ENCODE data around the gene ZMAT3.

GRCh38 chr3:178982137-178982536, 89.5 kb downstream of the ZMAT3 start:
- TF ChIP-seq TAF1 (IDR thresholded peaks at IDR 0.05; ENCODE audit: low read depth, low read length) (no peak), POLR2AphosphoS5 (IDR thresholded peaks at IDR 0.05; ENCODE audit: low read depth, low read length) (no peak), POLR2A (IDR thresholded peaks at IDR 0.05; ENCODE audit: low read depth, low read length) (no peak), POU2F2 (IDR thresholded peaks at IDR 0.05; ENCODE audit: low read depth, low read length) (no peak), SPI1 (IDR thresholded peaks at IDR 0.05; ENCODE audit: low read depth, low read length) (no peak), PAX5 (IDR thresholded peaks at IDR 0.05; ENCODE audit: insufficient read depth, low read length, severe bottlenecking) (no peak)

Measured in GM12891 (cell line).